HEK293T (cell line): ENCODE data around the gene KLF6.

Experiments used
- NFRKB ChIP-seq: fragments of 450-650 bp; IDR thresholded peaks from 2 replicates; pipeline ENCODE4 v1.6.1; 2016; ENCODE audit warnings: mild to moderate bottlenecking, moderate library complexity
- SP1 ChIP-seq: fragments of 450-650 bp; IDR thresholded peaks from 2 replicates; pipeline ENCODE4 v1.6.1; 2017

- TF ChIP-seq SP1 (no peak), NFRKB (no peak)
Measured at GRCh38 chr10:3797750-3798149, 12.7 kb upstream of the KLF6 start.
